GM21515 (cell line): ENCODE data around the gene FOXA2.

Experiments used
- ATAC-seq: cut with Tn5 transposase; IDR thresholded peaks from one replicate; pipeline ENCODE4 v1.9.1; 2021; ENCODE audit not compliant: unreplicated experiment

Gene FOXA2

GRCh38 chr20:22542427-22542826 lies 41.9 kb downstream of the FOXA2 start:
- no peak for ATAC-seq

DNA sequence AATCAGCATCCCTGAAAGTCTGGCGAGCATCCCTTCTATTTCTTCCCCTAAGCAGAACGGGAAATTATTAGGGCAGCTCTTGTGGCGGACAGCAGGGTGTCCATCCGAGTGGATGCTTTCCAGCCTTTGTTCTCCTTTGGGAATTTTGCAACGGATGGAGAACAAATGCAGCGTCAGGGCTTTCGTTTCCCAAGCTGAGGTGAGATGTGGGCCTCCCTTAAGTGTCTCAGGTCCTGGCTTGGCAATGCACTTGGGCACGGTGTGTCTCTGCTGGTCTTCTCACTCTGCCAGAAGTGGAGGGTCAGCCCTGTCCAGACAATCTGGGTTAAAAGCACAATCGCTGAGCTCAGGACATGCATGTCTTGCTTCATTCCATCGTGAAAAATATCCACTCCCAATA lies 43.5 kb downstream of the FOXA2 start:
- ATAC-seq, result no peak

GRCh38 chr20:22536956-22537756 lies 47.2 kb downstream of the FOXA2 start:
- ATAC-seq, result no peak

DNA sequence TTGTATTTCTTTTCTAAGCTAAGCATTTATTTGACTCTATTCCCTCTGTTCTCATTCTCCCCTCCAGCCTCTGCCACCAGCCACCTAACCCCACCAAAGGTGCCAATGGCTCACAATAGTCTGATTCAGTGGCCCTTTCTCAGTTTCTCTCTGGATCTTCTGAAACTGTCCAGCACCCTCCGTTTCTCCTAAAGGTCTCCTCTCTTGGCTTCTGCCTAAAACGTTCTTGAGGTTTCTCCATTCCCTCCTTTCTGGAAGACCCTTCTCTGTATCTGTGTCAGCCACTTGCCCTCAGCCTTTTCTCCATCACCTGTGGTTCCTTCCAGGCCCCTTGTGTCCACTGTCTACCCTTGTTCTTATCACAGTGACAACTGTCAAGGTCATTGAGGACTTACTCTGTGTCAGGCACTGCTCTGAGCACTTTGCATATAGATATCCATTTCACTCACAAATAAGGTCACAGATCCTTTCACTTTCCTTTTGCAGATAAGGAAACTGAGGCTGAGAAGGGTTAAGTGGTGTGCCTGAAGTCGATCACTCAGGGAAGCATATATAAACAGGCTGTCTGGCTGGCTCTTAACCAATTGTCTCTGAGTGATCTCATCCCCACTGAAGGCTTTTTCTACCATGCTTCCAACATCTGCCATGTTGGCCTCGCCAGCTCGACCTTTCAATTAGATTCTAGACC lies 48.1 kb downstream of the FOXA2 start:
- no peak for ATAC-seq

DNA sequence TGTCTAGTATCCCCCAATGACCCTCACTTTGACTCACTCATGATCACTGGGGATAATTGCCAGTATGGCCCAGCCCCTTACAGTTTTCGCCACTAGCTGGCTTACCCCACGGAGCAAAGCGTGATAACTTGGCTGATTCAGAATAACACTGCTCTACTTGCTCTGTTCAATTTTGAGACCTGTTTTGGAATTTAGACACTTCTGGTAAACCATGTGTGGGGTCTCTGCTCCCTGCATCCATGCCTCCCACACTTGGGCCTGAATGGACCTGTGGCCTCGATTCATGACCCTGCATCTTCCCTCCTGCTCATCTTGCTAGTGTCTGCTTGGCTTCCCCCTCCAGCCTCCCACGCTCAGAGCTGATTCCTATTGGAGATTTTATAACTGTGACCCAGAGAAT lies 48.9 kb downstream of the FOXA2 start:
- no peak for ATAC-seq

- ATAC-seq, result no peak
Observed at GRCh38 chr20:22533823-22534751, 50.3 kb downstream of the FOXA2 start.

- no peak for ATAC-seq
Observed at GRCh38 chr20:22532598-22532997, 51.8 kb downstream of the FOXA2 start.

- no peak for ATAC-seq
Observed at GRCh38 chr20:22531756-22532155, 52.6 kb downstream of the FOXA2 start.

DNA sequence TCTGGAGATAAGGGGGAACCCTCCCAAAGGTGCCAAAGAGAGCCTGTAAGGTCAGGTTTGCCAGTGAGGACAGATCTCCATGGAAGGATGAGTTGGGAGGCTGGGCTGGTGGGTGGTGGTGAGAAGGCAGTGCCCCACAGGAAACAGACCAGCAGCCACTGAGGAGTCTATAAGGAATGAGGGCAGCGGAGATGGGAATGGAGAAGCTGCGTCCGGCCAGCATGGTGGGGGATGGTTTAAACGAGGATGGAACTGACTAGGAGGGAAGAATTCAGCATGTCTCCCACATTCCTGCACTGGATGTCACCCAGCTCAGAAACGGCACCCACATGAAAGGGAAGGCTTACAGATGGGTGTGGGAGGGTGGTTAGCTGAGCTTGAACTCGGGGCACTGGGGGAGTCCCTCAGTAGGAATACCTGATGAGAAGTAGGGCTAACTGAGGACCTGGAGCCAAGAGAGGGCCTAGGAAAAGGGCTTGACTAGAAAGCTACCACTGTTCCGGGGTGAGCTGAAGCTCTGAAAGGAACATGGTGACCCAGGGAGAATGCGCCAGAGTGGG lies 53.2 kb downstream of the FOXA2 start:
- ATAC-seq, result no peak
